ENCODE measurements around the gene SORCS2. TPM values are rescaled to one million over a fixed set of nuclear protein-coding genes. Genes with fewer than 3 reads are reported as not detected.

The SORCS2 gene
- polyA plus RNA-seq, 1 donor: 8.5 TPM

DNA sequence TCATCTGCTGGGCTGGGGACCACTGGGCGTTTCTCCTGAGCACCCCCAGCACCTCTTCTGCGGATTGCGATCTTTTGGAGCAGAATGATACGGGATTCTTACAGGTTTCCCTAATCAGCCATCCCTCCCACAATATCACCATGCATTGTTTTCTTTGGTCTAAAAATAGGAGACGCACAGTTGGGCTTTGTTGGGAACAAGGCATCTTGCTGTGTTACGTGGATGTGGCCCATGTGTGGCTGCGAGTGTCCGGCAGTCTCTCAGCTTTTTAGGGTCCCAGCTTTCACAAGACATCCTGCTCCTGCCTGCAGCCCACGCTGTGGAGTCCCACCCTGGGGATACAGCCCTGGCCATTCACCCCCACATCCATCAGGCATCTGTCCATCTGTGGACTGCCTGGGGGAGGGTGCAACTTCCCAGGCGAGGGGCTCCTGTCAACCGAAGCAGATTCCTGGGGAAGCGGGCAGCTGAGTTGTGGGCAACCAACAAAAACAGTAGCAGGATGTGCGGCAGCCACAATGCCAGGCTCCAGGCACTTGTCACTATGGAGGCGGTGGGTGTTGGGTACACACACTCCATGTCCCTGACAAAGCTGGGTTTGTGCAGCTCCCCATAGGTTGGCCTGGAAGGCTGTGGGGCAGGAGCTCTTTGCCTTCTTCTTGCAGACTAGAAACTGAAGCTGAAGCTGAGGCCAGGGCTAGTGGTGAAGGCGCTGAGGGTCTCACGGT is 427.9 kb downstream of the SORCS2 start:
- no peak for DNase-seq

DNA sequence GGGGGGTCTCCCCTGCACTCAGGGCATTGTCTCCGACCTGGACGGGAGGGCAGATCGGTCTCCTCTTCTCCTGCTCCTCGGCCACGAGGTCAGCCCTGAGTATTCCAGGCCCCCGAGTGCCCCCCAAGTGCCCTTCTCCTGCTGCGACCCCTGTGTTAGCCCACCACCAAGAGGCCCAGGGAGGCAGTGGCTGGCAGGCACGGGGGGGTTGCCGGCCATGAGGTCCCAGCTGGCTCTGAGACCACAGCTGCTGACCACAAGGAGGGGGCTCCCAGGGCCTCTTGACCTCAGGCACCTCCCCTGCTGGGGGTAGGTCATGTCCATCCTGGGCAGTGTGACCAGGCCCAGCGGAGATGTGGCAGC is 428.5 kb downstream of the SORCS2 start:
- DNase-seq: no peak

DNA sequence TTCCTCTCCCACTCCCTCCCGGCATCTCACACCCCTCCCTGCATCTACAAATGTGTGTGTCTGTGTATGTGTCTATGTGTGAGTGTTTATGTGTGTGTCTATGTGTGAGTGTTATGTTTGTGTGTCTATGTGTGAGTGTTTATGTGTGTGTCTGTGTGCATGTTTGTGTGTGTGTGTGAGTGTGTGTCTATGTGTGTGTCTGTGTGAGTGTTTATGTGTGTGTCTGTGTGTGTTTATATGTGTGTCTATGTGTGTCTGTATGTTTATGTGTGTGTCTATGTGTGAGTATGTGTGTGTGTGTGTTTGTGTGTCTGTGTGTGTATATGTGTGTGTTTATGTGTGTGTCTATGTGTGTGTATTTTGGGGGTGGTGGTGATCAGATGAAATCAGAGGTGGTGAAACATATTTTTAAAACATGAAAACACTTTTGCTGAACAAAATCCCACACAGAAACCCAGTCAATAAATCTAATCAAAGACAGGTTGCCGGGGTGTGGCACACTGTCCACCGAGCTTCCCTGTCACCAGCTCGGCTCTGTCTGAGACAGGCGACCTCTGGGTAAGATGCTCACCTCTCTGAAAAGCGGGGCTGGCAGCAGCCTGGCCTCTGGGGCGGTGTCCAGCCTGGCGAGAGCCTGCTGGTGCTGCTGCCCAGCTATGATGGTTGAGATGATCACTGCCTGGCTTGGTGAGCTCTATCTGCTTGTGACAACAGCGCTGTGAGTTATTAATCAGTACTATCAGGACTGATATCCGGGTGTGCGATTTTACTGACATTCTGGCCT is 429.1 kb downstream of the SORCS2 start:
- no peak for DNase-seq

DNA sequence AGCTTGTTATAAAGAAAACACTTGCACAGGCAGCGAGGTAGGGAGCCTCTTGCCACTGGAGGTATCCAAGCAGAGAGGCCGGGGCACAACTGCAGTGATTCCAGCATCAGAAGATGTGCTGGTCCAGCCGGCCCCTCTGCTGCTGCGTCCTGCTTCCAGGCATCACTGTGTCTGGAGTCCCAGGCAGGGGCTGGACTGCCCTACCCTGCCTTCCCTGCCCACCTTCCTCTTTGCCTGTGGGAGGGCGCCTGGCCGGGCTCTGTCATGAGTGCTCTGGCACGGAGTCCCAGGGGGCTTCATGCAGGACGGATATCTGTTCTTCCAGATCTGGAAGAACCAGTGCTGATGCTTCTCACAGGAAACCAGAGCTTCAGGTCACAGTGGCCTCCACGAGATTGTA is 430.0 kb downstream of the SORCS2 start:
- DNase-seq: no peak

DNA sequence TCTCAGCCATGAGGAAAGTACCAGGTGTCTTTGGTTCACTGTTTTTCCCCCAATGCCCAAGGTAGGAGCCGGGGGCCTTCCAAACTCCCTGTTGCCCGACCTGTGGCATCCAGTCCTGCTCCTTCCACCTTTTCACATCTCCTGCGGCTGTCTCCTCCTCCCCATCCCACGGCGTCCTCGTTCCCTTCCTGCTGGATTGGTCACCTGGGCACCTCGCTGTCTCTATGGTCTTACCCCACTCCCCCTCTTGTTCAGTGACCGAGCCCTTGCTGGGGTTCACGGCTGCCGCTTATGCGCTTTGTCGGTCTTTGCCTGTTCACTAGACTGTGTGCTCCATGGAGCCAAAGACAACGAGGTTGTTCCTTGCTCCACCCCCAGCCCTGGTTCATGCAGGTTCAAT is 431.1 kb downstream of the SORCS2 start:
- DNase-seq: no peak

DNA sequence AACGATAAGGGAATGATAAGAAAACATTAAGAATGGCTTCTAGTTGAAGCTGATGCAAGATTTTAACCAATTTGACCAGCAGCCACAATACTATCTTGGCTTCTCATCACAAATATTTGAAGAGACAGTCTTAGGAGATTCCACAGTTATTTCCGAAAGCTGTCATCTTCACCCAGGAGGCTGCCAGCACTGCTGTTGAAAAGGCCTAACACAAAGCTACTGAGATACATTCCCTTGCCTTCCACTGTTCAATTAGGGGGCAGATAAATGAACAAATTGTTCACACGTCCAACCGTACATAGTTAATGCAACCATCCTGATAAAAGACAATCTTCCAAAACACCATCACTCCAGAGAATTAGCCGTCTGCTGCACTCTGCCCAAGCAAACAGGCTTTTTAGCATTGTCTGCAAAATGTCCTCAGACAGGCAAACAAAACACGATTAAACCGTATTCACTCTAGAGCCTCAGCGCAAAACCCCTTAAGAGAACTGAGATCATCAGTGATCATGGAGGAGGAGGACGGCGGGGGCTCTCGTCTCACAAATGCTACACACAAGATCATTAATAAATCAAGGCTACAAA is 432.1 kb downstream of the SORCS2 start:
- DNase-seq: no peak

DNA sequence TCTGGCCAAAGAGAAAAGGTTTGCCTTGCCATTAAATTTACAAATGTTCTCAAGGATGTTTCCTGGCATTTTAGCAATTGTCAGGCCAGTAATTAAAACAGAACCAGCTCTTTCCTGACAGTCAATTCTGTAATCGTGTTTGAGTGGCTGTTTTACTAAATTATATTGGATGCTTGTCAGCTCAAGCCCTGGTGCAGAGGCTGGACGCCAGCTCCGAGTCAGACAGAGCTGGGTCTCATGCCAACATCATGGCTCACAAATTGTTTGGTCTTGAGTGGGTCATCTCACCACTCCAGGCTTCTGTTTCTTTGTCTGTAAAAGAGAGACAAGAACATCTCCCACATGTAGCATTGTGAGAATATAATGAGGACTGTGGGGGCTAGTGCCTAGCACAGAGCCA is 432.7 kb downstream of the SORCS2 start:
- no peak for DNase-seq

DNA sequence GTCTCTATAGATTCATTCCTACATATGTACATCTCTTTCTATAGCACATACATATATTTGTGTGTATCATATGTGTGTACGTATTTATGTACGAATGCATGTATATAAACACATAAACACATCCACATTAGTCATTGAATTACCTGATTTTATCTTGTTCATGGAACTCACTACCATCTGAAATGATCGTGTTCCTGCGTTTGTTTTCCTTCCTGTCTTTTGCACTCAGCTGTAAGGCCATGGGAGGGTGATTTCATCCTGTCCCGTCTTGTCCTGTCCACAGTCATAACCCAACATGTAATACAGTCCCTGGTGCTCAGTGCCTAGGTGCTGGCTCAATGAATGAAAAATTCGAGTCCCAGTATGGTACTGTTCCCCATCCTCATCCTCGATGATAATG is 434.2 kb downstream of the SORCS2 start:
- no peak for DNase-seq

DNA sequence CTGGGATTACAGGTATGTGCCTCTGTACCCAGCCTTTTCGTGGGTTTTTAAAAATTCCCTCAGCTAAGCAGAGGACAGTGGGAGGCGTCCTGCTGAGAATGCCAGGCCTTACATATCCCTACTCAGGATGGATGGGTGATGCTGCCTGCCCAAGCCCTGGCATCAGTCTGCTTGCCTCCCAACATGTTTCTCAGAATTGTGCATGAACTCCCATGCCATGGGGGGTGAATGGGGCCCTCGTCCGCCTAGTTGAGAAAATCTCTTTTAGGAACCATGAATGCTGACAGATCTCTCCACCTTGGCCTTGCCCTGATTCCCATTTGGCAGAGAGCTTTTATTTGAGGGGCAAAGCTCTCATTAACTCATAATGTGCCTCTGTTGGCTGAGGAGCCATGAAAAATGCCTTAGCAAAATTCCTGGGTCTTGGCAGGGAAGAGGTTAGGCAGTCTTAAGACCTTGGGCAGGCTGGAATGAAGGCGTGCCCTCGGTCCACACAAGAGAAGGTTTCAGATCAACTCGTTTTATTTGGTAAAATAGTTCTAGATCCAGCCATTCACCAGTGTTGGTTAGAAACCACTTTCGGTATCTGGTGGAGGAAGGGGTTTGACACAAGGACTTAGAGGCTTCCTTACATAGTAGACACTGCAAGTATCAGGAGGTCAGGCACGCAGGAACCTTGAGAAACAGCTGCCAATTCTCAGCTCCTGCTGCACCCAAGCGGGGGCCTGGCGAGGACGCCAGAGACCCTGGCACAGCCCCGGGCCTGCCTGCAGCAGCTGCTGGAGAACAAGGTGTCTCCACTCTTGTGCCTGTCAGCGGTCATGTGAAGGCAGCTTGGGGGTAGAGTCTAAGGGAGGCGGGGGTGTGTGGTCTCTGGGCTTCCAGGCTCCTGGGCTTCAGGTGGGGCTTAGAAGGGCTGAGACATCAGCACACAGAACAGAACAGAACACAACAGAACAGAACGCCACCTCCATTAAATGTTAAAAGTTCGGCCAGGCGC is 435.2 kb downstream of the SORCS2 start:
- no peak for DNase-seq

DNA sequence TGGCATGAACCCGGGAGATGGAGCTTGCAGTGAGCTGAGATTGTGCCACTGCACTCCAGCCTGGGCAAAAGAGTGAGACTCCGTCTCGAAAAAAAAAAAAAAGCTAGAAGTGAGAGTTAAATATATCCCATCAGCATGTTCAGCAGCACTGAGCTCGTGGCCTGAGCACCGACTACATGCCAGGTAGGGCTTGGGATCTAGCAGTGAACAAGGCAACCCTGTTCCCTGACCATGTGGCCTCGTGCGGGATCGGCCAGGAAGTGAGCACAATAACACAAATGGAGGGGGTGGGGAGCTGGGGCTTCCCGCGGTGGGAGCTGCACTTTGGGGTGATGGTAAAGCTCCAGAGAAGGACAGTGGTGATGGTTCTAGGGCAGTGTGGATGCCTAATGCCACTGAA is 436.1 kb downstream of the SORCS2 start:
- DNase-seq: no peak

DNA sequence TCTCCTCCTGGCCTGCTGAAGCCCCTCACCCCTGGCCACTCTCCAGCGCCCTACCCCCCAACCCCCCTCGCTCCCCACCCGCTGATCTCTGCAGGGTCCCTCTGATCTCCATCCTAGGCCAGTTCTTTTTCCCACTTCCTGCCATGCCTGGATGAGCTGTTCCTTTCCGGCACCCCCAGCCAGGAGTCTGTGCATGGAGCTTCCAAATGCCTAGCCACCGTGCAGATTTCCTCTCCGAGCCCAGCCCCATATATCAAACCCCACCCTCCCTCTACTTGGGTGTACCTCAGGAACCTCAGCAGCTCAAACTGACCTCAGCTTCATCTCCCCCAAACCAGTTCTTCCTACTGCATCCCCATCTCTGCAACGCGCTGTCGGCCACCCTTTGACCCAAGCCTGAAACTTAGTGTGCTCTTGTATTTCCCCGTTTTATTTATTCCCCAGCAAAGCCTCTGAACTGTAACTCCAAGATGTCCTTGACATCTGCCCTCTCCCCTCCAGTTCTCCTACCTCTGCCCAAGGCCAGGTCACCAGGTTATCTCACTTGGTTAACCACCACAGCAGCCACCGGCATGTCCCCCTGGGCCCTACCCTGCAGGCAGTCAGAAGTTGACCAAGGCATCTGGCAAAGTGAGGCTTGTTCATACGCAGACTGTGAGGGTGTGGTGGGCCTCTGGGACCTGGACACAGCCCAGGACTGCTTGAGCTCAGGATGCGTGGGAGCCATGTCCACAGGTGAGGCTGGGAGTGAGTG is 437.3 kb downstream of the SORCS2 start:
- DNase-seq: no peak

DNA sequence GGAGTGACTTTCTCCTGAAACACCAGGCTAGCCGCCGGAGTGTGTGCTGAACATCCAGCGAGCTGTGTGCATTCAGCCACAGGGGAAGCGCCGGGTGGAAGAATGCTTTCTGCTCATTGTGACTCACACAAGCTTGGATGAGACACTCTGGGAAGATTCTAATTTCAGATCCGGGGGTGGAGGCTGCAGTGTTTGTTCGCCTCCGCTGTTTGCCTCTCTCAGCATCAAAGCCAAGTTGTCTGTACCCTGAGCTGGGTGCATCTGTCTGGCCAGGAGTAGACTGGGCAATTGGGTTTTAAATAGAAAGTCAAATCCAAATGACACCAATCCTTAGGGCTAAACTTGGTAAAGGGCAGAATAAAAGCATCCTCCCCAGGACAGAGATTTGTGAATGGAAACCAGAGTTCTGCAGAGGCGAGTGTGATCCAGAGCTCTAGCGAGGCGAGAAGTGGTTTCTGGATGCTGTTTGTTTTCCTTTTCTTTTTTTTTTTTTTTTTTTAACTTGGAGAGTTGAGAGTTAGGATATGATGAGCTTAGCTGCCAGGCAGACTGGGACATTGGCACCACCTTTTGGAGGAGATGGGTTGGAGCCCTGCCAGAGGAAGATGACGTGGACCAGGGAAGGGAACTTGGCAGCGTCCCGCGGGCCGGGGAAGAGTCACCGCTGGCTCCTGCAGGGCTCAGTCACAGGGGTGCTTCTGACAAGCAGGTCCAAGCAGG is 438.4 kb downstream of the SORCS2 start:
- no peak for DNase-seq

DNA sequence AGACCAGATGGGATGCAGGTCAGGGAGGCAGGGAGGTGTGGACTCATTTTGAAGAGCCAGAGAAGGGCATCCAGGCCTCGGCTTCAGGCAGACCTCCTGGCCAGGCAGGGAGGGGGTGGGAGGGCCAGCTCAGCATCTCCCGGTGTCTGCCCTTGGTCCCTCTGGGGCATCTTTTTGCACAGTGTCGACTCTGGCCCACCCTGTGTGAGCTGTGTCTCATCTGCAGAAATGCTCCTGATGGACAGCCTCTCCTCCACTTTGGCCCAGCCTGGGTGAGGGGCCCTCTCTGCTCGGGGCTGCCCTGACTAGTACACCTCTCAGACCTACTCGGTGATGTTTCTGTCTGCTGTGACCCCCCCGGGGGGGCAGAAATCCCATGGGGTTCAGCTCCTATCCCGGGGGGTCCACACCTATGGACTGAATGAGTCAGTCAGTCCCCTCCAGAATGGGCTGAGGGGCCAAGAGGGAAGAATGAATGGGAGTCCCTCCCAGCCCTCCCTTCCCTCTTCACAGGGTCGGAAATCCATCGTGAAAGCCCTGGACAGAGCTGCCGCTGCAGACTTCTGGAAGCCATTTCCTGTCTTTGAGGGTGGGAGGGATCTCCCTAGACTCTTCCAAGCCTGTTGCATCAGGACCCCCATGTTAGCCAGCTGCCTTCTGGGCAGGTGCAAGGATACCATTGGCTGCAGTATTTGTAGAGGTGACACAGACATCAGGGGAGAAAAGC is 439.1 kb downstream of the SORCS2 start:
- no peak for DNase-seq

DNA sequence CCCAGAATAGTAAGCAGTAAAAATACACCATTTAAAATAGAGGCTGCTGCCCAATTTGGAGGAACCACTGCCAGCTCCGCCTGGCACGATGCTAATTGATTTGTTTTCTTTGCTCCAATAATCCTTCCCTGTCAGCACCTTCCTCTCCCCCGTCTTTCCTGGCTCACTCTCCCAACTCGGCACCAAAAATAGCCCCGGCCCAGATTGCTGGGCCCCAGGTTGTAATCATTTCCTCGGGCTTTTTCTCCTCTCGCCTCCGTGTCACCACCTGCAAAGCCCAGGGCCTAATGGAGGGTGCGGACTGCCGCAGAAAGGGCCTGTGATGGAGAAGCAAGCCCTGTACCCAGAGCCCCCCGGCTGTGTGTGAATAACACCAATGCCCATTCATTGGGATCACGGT is 440.0 kb downstream of the SORCS2 start:
- DNase-seq: no peak

DNA sequence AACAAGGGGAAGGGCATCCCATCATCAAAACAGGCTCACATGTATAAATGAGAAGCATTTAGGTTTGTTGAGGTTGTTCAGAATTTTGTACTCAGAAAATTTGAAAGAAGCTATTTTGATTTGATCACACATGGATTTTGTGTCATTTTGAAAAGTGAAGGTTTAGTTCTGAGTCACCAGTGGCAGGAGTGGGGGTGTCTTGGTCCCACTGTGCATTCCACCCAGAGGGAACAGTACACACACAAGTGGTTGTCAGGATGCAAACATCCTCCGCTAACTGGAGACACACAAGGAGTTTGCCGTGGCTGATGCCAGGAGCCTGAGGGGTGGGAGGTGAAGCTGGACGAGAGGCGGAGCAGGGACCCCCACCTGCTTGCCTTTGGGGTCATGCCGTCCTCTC is 440.6 kb downstream of the SORCS2 start:
- no peak for DNase-seq

DNA sequence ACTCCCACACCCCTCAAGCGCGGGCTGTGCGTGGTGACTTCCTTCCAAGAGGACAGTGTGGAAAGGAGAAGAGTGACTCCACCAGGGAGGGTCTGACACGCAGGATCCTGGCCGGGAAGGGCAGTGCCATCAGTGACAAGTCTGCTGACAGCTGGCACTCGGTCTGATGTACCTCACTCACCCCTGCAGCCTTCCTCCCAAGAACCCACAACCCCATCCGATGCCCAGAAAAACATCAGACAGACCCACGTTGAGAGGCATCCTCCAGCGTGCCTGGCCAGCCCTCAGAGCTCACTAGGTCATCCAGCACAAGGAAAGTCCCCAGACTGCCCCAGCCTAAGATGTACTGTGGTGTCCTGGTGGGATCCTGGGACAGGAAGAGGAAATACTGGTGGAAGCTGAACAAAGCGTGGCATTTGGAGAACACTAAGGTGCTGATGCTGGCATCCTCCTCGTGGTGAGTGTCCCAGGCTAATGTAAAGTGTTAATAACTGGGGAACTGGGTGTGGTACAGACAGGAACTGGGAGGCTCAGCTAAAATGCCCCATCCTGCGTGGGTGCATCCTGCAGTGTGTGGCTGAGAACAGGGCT is 442.4 kb downstream of the SORCS2 start:
- no peak for DNase-seq

DNA sequence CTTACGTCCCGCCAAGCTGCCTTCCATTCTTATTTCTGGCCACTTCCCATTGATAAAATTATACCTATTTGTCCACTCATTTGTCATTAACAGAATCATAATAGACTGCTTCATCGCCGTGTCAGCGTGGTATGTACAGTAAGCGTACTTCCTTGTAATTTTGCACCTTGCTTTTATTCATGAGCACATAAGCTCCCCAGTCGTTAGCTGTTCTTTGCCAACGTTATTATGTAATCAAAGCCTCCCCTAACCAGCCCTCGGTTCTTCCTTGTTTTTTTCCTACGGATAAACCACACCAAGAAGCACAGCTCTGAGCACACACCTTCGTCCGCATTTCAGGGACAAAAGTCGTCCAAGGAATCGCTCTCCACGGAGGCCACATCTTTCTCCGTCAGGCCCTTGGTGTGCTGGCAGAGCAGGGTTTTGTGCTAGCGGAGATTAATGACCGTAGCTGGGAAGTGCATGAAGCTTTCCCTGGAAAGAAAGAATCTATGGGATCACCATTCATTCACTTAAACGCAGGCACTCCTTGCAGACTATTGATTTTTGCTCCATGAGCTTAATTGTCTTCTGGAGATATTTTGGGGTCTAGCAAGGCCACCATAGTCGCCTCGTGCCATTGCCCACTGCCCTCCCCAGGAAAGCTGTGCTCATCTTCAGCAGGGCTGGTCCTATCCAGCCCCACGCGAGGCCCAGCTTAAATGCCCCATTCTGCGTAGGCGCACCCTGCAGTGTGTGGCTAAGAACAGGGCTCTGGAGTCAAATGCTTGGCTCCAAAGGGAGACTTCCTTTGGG is 443.3 kb downstream of the SORCS2 start:
- no peak for DNase-seq

DNA sequence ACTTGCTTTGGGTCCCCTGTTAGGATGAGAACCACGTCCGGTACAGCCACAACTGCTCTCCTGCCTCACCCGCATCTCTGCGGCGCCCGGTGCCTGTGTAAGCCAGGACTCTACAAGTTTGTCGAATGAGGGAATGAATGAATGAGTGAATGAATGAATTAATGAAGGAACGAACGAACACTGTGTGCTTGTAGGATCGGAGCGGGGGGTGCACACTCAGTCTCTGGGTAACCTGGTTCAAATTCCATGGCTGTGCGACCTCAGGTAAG is 443.8 kb downstream of the SORCS2 start:
- DNase-seq: no peak

DNA sequence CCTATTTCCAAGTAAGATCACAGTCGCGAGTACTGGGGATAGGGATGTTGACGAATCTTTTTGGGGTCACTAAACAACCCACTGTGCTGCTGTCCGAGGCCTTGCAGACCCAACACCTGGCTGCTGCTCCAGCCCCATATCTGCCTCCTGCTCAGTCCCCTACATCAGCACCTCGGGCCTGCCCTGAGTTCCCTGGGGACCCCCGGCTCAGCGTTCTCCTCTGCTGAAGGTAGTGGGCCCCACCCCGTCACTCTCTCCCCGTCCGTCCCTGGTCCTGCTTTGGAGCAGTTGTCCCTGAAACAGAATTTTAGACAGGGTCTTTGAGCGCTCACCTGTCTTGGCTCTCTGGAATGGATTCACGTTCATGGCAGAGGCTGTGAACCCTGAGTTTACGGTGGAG is 444.8 kb downstream of the SORCS2 start:
- DNase-seq: no peak
